ENCODE measurements around the gene SH2D2A.

SH2D2A gene

GRCh38 chr1:156816561-156817328 is at the start of gene SH2D2A:
SH2D2A (minus strand) TSS chr1:156816848; CDS start chr1:156816708, 140 bp downstream.
- Histone ChIP-seq H3K9ac (ENCODE audit: low read length) (no peak within 1 kb of the TSS), H3K27ac (ENCODE audit: low read length) (no peak within 1 kb of the TSS), H3K4me3 (ENCODE audit: low read length) (no peak within 1 kb of the TSS), H3K36me3 (ENCODE audit: control insufficient read depth, low read depth, low read length) (no peaks in the 10 kb centered on the region), H3K9me3 (ENCODE audit: control insufficient read depth, low read depth, low read length) (no peaks in the 10 kb centered on the region), H3K27me3 (ENCODE audit: control insufficient read depth, insufficient read depth, low read length) (peaks cover 43% of the 10 kb centered on the region), H3K4me1 (ENCODE audit: control insufficient read depth, low read depth, low read length) (peaks cover 4% of the 10 kb centered on the region)

- H3K9me3 ChIP-seq (ENCODE audit: control insufficient read depth, low read depth, low read length): no peaks in the 10 kb centered on the region
- no peak overlapping the region for H3K4me3 ChIP-seq (ENCODE audit: low read length)
- no peak overlapping the region for H3K27ac ChIP-seq (ENCODE audit: low read length)
- H3K9ac ChIP-seq (ENCODE audit: low read length): no peak overlapping the region
- peaks cover 6% of the 10 kb centered on the region for H3K4me1 ChIP-seq (ENCODE audit: control insufficient read depth, low read depth, low read length)
- no peaks in the 10 kb centered on the region for H3K36me3 ChIP-seq (ENCODE audit: control insufficient read depth, low read depth, low read length)
- H3K27me3 ChIP-seq (ENCODE audit: control insufficient read depth, insufficient read depth, low read length): peaks cover 37% of the 10 kb centered on the region
These were observed 49.2 kb upstream of the SH2D2A start for GRCh38 chr1:156865865-156866248.

DNA sequence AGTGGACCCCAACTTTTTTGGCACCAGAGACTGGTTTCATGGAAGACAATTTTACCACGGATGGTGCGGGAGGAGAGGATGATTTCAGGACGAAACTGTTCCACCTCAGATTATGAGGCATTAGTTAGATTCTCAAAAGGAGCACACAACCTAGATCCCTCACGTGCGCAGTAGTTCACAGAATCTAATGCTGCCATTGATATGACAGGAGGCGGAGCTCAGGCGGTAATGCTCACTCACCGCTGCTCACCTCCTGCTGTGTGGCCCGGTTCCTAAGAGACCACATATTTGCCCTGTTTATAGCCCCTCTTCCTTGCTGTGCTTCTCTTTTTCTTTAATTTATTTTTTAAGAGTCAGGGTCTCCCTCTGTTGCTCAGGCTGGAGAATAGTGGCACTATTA is 48.6 kb upstream of the SH2D2A start:
- Histone ChIP-seq H3K9ac (ENCODE audit: low read length) (no peak overlapping the region), H3K27me3 (ENCODE audit: control insufficient read depth, insufficient read depth, low read length) (peaks cover 41% of the 10 kb centered on the region), H3K4me3 (ENCODE audit: low read length) (no peak overlapping the region), H3K36me3 (ENCODE audit: control insufficient read depth, low read depth, low read length) (no peaks in the 10 kb centered on the region), H3K9me3 (ENCODE audit: control insufficient read depth, low read depth, low read length) (no peaks in the 10 kb centered on the region), H3K27ac (ENCODE audit: low read length) (no peak overlapping the region), H3K4me1 (ENCODE audit: control insufficient read depth, low read depth, low read length) (peaks cover 6% of the 10 kb centered on the region)

GRCh38 chr1:156864796-156865195 is 48.1 kb upstream of the SH2D2A start:
- H3K4me3 ChIP-seq (ENCODE audit: low read length): no peak overlapping the region
- peaks cover 6% of the 10 kb centered on the region for H3K4me1 ChIP-seq (ENCODE audit: control insufficient read depth, low read depth, low read length)
- no peak overlapping the region for H3K27ac ChIP-seq (ENCODE audit: low read length)
- no peak overlapping the region for H3K9ac ChIP-seq (ENCODE audit: low read length)
- no peaks in the 10 kb centered on the region for H3K9me3 ChIP-seq (ENCODE audit: control insufficient read depth, low read depth, low read length)
- H3K36me3 ChIP-seq (ENCODE audit: control insufficient read depth, low read depth, low read length): no peaks in the 10 kb centered on the region
- H3K27me3 ChIP-seq (ENCODE audit: control insufficient read depth, insufficient read depth, low read length): peaks cover 46% of the 10 kb centered on the region

DNA sequence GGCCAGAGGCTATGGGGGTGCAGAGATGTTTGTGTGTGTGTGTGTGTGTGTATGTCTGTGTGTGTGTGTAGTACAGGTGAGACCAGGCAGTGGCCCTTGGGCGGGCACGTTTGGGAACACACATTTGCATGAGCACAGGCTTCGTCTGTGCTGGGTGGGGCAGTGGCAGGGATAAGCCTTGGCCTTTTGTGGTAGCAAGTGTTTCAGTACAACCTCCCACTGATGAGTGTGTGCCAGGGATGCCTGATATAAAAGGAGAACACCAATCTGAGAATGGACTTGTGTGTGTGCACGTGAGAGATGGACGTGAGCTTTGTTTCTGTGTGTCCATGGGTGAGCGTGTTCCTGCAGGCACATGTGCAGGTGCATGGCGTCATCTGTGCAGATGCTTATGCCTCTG is 47.0 kb upstream of the SH2D2A start:
- peaks cover 6% of the 10 kb centered on the region for H3K4me1 ChIP-seq (ENCODE audit: control insufficient read depth, low read depth, low read length)
- no peak overlapping the region for H3K27ac ChIP-seq (ENCODE audit: low read length)
- peaks cover 57% of the 10 kb centered on the region for H3K27me3 ChIP-seq (ENCODE audit: control insufficient read depth, insufficient read depth, low read length)
- no peaks in the 10 kb centered on the region for H3K9me3 ChIP-seq (ENCODE audit: control insufficient read depth, low read depth, low read length)
- H3K9ac ChIP-seq (ENCODE audit: low read length): no peak overlapping the region
- H3K36me3 ChIP-seq (ENCODE audit: control insufficient read depth, low read depth, low read length): no peaks in the 10 kb centered on the region
- H3K4me3 ChIP-seq (ENCODE audit: low read length): no peak overlapping the region

DNA sequence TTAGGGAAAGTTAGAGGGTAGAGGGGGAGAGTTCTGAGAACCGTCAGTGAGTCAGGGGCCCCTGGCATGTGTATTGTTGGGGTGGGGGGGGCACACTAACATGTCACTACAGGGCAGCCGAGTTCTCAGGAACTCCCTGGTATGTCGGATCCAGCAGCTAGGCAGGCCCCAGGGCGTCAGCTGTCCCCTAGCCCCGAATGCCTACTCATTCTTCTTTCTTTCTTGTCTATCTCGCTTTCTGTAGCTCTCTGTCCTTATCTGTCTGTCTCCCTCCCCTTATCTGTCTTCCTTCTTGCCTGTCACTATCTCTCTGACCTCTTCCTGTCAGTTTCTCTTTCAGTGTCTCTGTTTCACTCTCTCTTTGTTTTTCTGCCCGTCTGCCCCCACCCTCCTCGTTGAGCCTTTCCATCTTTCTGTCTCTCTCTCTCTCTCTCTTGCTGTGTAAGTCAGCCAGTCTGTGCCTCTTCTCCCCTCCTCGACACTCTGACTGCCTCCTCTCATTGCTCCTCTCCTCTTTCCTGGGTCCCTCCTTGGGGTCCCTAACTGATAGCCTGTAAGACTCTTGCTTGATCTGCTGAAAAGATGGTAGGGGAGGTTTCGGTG is 46.5 kb upstream of the SH2D2A start:
- peaks cover 63% of the 10 kb centered on the region for H3K27me3 ChIP-seq (ENCODE audit: control insufficient read depth, insufficient read depth, low read length)
- no peak overlapping the region for H3K27ac ChIP-seq (ENCODE audit: low read length)
- H3K9ac ChIP-seq (ENCODE audit: low read length): no peak overlapping the region
- H3K4me3 ChIP-seq (ENCODE audit: low read length): no peak overlapping the region
- no peaks in the 10 kb centered on the region for H3K9me3 ChIP-seq (ENCODE audit: control insufficient read depth, low read depth, low read length)
- H3K36me3 ChIP-seq (ENCODE audit: control insufficient read depth, low read depth, low read length): no peaks in the 10 kb centered on the region
- peaks cover 11% of the 10 kb centered on the region for H3K4me1 ChIP-seq (ENCODE audit: control insufficient read depth, low read depth, low read length)

GRCh38 chr1:156862584-156862983 is 45.9 kb upstream of the SH2D2A start:
- H3K9me3 ChIP-seq (ENCODE audit: control insufficient read depth, low read depth, low read length): no peaks in the 10 kb centered on the region
- peaks cover 11% of the 10 kb centered on the region for H3K4me1 ChIP-seq (ENCODE audit: control insufficient read depth, low read depth, low read length)
- no peak overlapping the region for H3K4me3 ChIP-seq (ENCODE audit: low read length)
- no peak overlapping the region for H3K27ac ChIP-seq (ENCODE audit: low read length)
- peaks cover 68% of the 10 kb centered on the region for H3K27me3 ChIP-seq (ENCODE audit: control insufficient read depth, insufficient read depth, low read length)
- no peaks in the 10 kb centered on the region for H3K36me3 ChIP-seq (ENCODE audit: control insufficient read depth, low read depth, low read length)
- no peak overlapping the region for H3K9ac ChIP-seq (ENCODE audit: low read length)

GRCh38 chr1:156860628-156861423 is 44.2 kb upstream of the SH2D2A start, which contains the start of gene NTRK1:
NTRK1 (plus strand) TSS chr1:156860865; CDS start chr1:156860935, 70 bp downstream.
- peak within 1 kb of the TSS; percentile 49 for H3K4me3 ChIP-seq (ENCODE audit: low read length)
- no peaks in the 10 kb centered on the region for H3K36me3 ChIP-seq (ENCODE audit: control insufficient read depth, low read depth, low read length)
- H3K4me1 ChIP-seq (ENCODE audit: control insufficient read depth, low read depth, low read length): peaks cover 6% of the 10 kb centered on the region
- H3K9me3 ChIP-seq (ENCODE audit: control insufficient read depth, low read depth, low read length): no peaks in the 10 kb centered on the region
- no peak within 1 kb of the TSS for H3K27ac ChIP-seq (ENCODE audit: low read length)
- peaks cover 84% of the 10 kb centered on the region for H3K27me3 ChIP-seq (ENCODE audit: control insufficient read depth, insufficient read depth, low read length)
- no peak within 1 kb of the TSS for H3K9ac ChIP-seq (ENCODE audit: low read length)

DNA sequence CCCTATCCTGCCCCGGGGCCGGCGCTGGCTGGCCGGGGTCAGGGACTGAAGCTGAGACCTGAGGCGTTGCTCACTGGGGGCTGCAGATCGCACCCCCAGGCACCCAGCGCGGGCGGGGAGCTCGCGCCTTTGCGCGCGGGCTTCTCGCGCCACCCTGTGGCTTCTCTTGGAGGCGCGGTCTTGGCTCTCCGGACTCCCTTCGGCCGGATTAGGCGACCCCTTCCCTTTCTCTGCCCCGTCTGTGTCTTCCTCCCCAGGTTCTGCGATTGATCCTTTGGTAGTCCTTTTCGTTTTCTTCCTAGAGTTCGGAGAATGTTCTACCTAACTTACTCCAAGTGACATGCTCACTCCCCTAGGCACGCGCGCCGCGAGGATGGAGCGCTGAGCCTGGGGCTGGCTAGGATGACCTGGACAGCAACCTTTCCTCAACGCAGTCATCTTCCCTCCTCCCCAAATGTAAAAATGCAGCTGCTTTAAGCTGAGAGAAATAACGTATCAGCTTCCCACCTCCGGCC is 43.5 kb upstream of the SH2D2A start:
- Histone ChIP-seq H3K9ac (ENCODE audit: low read length) (no peak overlapping the region), H3K36me3 (ENCODE audit: control insufficient read depth, low read depth, low read length) (no peaks in the 10 kb centered on the region)

GRCh38 chr1:156859523-156860112 is 43.0 kb upstream of the SH2D2A start:
- H3K9ac ChIP-seq (ENCODE audit: low read length): no peak overlapping the region
- peaks cover 87% of the 10 kb centered on the region for H3K27me3 ChIP-seq (ENCODE audit: control insufficient read depth, insufficient read depth, low read length)
- H3K27ac ChIP-seq (ENCODE audit: low read length): no peak overlapping the region
- H3K36me3 ChIP-seq (ENCODE audit: control insufficient read depth, low read depth, low read length): no peaks in the 10 kb centered on the region
- peaks cover 6% of the 10 kb centered on the region for H3K4me1 ChIP-seq (ENCODE audit: control insufficient read depth, low read depth, low read length)
- H3K9me3 ChIP-seq (ENCODE audit: control insufficient read depth, low read depth, low read length): no peaks in the 10 kb centered on the region
- peak overlapping the region; percentile 49 for H3K4me3 ChIP-seq (ENCODE audit: low read length)

More for the DNA sequence above, 43.5 kb upstream of the SH2D2A start:
- Histone ChIP-seq H3K27ac (ENCODE audit: low read length) (no peak overlapping the region), H3K9me3 (ENCODE audit: control insufficient read depth, low read depth, low read length) (no peaks in the 10 kb centered on the region), H3K4me1 (ENCODE audit: control insufficient read depth, low read depth, low read length) (peaks cover 6% of the 10 kb centered on the region), H3K27me3 (ENCODE audit: control insufficient read depth, insufficient read depth, low read length) (peaks cover 84% of the 10 kb centered on the region), H3K4me3 (ENCODE audit: low read length) (peak overlapping the region; percentile 49)

- Histone ChIP-seq H3K9me3 (ENCODE audit: control insufficient read depth, low read depth, low read length) (no peaks in the 10 kb centered on the region), H3K27ac (ENCODE audit: low read length) (no peak within 1 kb of the TSS), H3K9ac (ENCODE audit: low read length) (no peak within 1 kb of the TSS), H3K4me1 (ENCODE audit: control insufficient read depth, low read depth, low read length) (peaks cover 6% of the 10 kb centered on the region), H3K36me3 (ENCODE audit: control insufficient read depth, low read depth, low read length) (no peaks in the 10 kb centered on the region), H3K27me3 (ENCODE audit: control insufficient read depth, insufficient read depth, low read length) (peaks cover 89% of the 10 kb centered on the region), H3K4me3 (ENCODE audit: low read length) (peak within 1 kb of the TSS; percentile 49)
These were observed 42.4 kb upstream of the SH2D2A start, which contains the start of gene INSRR for GRCh38 chr1:156858959-156859522. INSRR (minus strand) TSS chr1:156859117; CDS start chr1:156858621, 496 bp downstream.

Measured in iPS-18a (cell line).